Uterus (tissue), 2 donors: ENCODE measurements around the gene PAM.

Source experiments
- CTCF ChIP-seq, 4 experiments: fragments of 200-600 bp in 2 of 4; fragments of 450-650 bp in 2 of 4; sonication (generic) in 2 of 4; IDR thresholded peaks; one replicate each; pipeline ENCODE4 v1.5.1; 2016 to 2019; ENCODE audit warnings: antibody characterized with exemption in 4 of 4, mild to moderate bottlenecking in 2 of 4, moderate library complexity in 1 of 4
- POLR2A ChIP-seq, 2 donors: fragments of 450-650 bp; IDR thresholded peaks; one replicate each; pipeline ENCODE4 v1.6.1; 2016; ENCODE audit warnings: antibody characterized with exemption in 2 of 2, mild to moderate bottlenecking in 1 of 2, moderate library complexity in 1 of 2

DNA sequence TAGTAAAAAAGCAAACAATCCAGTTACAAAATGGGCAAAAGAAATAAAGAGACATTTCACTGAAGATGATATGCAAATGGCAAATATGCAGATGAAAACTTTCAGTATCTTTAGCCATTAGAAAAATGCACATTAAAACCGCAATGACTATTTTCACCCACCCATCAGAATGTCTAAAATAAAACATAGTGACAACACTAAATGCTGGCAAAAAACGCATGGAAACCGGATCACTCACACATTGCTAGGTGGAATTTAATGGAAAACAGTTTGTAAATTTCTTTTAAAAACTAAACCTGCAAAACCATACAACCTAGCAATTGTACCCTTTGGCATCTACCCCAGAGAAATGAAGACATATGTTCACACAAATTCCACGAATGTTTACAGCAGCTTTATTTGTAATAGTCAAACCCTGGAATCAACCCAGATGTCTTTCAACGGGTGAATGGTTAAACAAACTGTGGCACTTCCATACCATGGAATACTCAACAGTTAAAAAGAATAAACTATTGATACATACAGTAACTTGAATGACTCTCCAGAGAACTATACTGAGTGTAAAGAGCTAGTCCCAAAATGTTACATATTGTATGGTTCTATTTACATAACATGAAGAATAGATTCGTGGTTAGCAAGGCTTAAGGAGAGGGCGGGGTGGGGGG lies 17.2 kb upstream of the PAM start:
- TF ChIP-seq CTCF (IDR thresholded peaks at IDR 0.05) (no peak), POLR2A (IDR thresholded peaks at IDR 0.05) (no peak)
